Gastrocnemius medialis (tissue), 4 donors: ENCODE results near the gene PAX5. TPM values are rescaled to one million over a fixed set of nuclear protein-coding genes. Genes with fewer than 3 reads are reported as not detected.

ENCODE experiments used
- ATAC-seq, 2 donors: fragments of 150-250 bp; one replicate each; pipeline ENCODE4 v1.9.1; 2016
- DNase-seq, 2 donors: peaks; one replicate each; pipeline ENCODE4 v3.0.0-alpha.2; 2019
- H3K27ac ChIP-seq, 4 donors: fragments of 200-600 bp; sonication (generic); 1 replicate in 1 of 4; 2 replicates in 3 of 4; pipeline ENCODE4 v1.5.1; 2016 to 2018; ENCODE audit warnings: mild to moderate bottlenecking in 2 of 4, moderate library complexity in 1 of 4
- H3K27me3 ChIP-seq, 3 donors: fragments of 200-600 bp; sonication (generic) in 2 of 3; 1 replicate in 1 of 3; 2 replicates in 2 of 3; pipeline versions ENCODE4 v1.5.1 to v1.6.0; 2016 to 2019; ENCODE audit warnings: mild to moderate bottlenecking in 1 of 3, moderate library complexity in 1 of 3
- H3K36me3 ChIP-seq, 2 donors: fragments of 200-600 bp; sonication (generic) in 1 of 2; one replicate each; pipeline ENCODE4 v1.5.1; 2017 to 2018
- H3K4me1 ChIP-seq, 2 donors: fragments of 200-600 bp; sonication (generic) in 1 of 2; one replicate each; pipeline ENCODE4 v1.5.1; 2016 to 2017; ENCODE audit warnings: mild to moderate bottlenecking in 2 of 2
- H3K4me3 ChIP-seq, 4 donors: fragments of 200-600 bp; sonication (generic) in 3 of 4; 1 replicate in 1 of 4; 2 replicates in 3 of 4; pipeline ENCODE4 v1.5.1; 2016 to 2019; ENCODE audit warnings: mild to moderate bottlenecking in 2 of 4
- H3K9me3 ChIP-seq, 3 donors: fragments of 200-600 bp; sonication (generic) in 2 of 3; 1 replicate in 1 of 3; 2 replicates in 2 of 3; pipeline ENCODE4 v1.5.1; 2016 to 2019
- POLR2A ChIP-seq, 2 donors: fragments of 450-650 bp; IDR thresholded peaks; one replicate each; pipeline ENCODE4 v1.6.1; 2017; ENCODE audit warnings: antibody characterized with exemption in 2 of 2, mild to moderate bottlenecking in 2 of 2, moderate library complexity in 2 of 2
- in situ Hi-C, 4 donors: fragments of 200-750 bp; cut with MboI; loops; one replicate each; pipeline versions ENCODE4 v1.15.0 to v1.8.0; 2017; ENCODE audit warnings: low sequenced_read_pairs in 4 of 4
- intact Hi-C: fragments of 100-400 bp; cut with DNase I; formaldehyde crosslinking; loops from one replicate; pipeline ENCODE4 v1.15.1; 2023; ENCODE audit warnings: low total_unique reads
- total RNA-seq, 4 donors: library from RNA; depleted of rRNA; stranded (reverse); fragments of >200 nt; gene quantifications; one replicate each; pipeline versions ENCODE4 v1.1.0 to v1.2.3, GENCODE V29; 2016
- TF ChIP-seq, protein P1 (sequence below), 5 experiments: fragments of 450-650 bp in 3 of 5; fragments of 200-600 bp in 2 of 5; sonication (generic) in 2 of 5; IDR thresholded peaks in 4 of 5; conservative IDR thresholded peaks in 1 of 5; 1 replicate in 4 of 5; 2 replicates in 1 of 5; pipeline ENCODE4 v1.5.1; 2016 to 2019; ENCODE audit warnings: antibody characterized with exemption in 5 of 5, mild to moderate bottlenecking in 3 of 5, moderate library complexity in 3 of 5

Gene PAX5
- total RNA-seq, 4 donors from 2014 or later, result 0.19 TPM; not detected in 3

DNA sequence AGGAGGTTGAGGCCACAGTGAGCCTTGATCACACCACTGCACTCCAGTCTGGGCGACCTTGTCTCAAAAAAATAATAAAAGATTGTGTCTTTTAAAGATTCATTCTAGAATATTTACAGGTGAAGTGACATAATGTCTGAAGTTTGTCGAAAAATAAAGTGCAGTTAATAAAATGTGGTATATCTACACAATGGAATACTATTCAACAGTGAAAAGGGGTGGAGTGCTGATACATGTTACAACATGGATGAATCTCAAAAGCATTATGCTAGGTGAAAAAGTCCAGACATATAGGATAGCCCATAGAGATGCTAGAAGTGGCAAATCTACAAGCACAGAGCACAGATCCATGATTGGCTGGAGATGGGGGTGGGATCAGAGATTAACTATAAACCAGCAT lies 101.9 kb downstream of the PAX5 start:
- in situ Hi-C loops, result no loop called here
- TF ChIP-seq POLR2A (IDR thresholded peaks at IDR 0.05), result no peak
- TF ChIP-seq, protein P1, sequence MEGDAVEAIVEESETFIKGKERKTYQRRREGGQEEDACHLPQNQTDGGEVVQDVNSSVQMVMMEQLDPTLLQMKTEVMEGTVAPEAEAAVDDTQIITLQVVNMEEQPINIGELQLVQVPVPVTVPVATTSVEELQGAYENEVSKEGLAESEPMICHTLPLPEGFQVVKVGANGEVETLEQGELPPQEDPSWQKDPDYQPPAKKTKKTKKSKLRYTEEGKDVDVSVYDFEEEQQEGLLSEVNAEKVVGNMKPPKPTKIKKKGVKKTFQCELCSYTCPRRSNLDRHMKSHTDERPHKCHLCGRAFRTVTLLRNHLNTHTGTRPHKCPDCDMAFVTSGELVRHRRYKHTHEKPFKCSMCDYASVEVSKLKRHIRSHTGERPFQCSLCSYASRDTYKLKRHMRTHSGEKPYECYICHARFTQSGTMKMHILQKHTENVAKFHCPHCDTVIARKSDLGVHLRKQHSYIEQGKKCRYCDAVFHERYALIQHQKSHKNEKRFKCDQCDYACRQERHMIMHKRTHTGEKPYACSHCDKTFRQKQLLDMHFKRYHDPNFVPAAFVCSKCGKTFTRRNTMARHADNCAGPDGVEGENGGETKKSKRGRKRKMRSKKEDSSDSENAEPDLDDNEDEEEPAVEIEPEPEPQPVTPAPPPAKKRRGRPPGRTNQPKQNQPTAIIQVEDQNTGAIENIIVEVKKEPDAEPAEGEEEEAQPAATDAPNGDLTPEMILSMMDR (IDR thresholded peaks at IDR 0.05 in 4 of 5, conservative IDR thresholded peaks at IDR 0.05 in 1 of 5), result no peak
- DNase-seq, result no peak
- no peak overlapping the region for H3K4me3 ChIP-seq
- H3K9me3 ChIP-seq, result no peaks in the 10 kb centered on the region
- ATAC-seq, result no peak
- H3K27ac ChIP-seq, result no peak overlapping the region
- intact Hi-C loops, result no loop called here
- no peaks in the 10 kb centered on the region for H3K36me3 ChIP-seq
- no peaks in the 10 kb centered on the region for H3K4me1 ChIP-seq
- no peaks in the 10 kb centered on the region for H3K27me3 ChIP-seq

DNA sequence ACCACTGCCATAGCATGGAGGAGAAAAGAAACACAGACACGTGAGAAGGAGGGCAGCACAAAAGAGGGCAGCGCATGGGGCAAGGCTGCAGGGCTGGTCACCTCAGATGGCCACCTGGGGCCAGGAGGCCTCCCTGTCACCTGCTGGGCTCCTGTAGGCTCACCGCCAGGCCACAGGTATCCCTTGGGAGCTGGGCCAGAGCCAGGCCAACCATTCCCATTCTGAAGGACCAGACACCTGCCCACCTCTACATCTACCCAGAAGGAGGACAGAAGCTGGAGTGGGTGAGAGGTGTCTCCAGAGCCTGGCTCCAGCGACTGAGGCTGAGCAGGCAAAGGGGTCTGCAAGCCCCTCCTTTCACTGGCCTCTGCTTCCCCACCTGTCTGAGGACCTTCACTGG lies 103.1 kb downstream of the PAX5 start:
- no peaks in the 10 kb centered on the region for H3K4me1 ChIP-seq
- no peak overlapping the region for H3K4me3 ChIP-seq
- ATAC-seq, result no peak
- no peak for DNase-seq
- no peaks in the 10 kb centered on the region for H3K9me3 ChIP-seq
- no peak for TF ChIP-seq POLR2A (IDR thresholded peaks at IDR 0.05)
- in situ Hi-C loops (no loop called here), intact Hi-C loops (no loop called here)
- no peaks in the 10 kb centered on the region for H3K27me3 ChIP-seq
- no peak overlapping the region for H3K27ac ChIP-seq
- no peaks in the 10 kb centered on the region for H3K36me3 ChIP-seq

GRCh38 chr9:36929350-36929675 lies 104.8 kb downstream of the PAX5 start:
- in situ Hi-C loops, result no loop called here
- DNase-seq (no peak), ATAC-seq (no peak)

DNA sequence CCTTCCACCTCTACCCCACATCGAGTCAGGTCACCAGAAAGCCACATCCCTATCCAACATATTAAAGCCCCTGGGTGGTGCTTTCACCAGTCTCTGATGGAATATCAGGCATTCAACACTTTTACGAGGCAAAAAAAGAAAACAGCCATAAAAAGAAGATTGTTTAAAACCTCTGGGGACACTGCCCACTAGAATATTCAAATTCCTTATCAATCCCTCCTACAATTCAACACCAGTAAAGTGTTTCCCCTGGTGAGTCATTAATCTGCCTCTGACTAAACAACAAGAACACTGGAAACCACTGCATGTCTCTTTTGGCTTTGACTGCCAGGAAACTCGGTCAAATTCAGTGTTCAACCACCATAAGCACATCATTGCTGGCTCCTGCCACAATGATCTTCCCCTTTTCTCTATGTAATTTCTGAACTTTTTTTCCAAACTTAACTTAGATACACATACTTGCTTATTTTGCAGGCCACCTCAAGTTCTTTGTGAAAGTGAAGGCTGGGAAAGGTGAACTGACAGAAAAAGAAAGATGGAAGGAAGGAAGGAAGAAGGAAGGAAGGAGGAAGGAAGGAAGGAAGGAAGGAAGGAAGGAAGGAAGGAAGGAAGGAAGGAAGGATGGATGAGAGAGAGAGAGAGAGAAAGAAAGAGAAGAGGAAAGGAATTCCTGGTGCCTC lies 105.3 kb downstream of the PAX5 start:
- TF ChIP-seq, protein P1 (IDR thresholded peaks at IDR 0.05 in 4 of 5, conservative IDR thresholded peaks at IDR 0.05 in 1 of 5), result no peak
- no peak for TF ChIP-seq POLR2A (IDR thresholded peaks at IDR 0.05)
- Histone ChIP-seq H3K36me3 (no peaks in the 10 kb centered on the region), H3K27ac (no peak overlapping the region), H3K9me3 (no peaks in the 10 kb centered on the region), H3K27me3 (no peaks in the 10 kb centered on the region), H3K4me3 (no peak overlapping the region), H3K4me1 (no peaks in the 10 kb centered on the region)
- DNase-seq (no peak), ATAC-seq (no peak)
- in situ Hi-C loops, result no loop called here
- intact Hi-C loops, result no loop called here

More at GRCh38 chr9:36929350-36929675, 104.8 kb downstream of the PAX5 start:
- Histone ChIP-seq H3K4me3 (no peak overlapping the region), H3K27ac (no peak overlapping the region), H3K36me3 (no peaks in the 10 kb centered on the region), H3K27me3 (no peaks in the 10 kb centered on the region), H3K9me3 (no peaks in the 10 kb centered on the region), H3K4me1 (no peaks in the 10 kb centered on the region)
- intact Hi-C loops, result no loop called here
- TF ChIP-seq, protein P1 (IDR thresholded peaks at IDR 0.05 in 4 of 5, conservative IDR thresholded peaks at IDR 0.05 in 1 of 5), result no peak
- TF ChIP-seq POLR2A (IDR thresholded peaks at IDR 0.05), result no peak

- TF ChIP-seq, protein P1 (IDR thresholded peaks at IDR 0.05 in 4 of 5, conservative IDR thresholded peaks at IDR 0.05 in 1 of 5), result no peak
- TF ChIP-seq POLR2A (IDR thresholded peaks at IDR 0.05), result no peak
- no peaks in the 10 kb centered on the region for H3K9me3 ChIP-seq
- H3K4me1 ChIP-seq, result no peaks in the 10 kb centered on the region
- H3K4me3 ChIP-seq, result no peak overlapping the region
- no peak for ATAC-seq
- DNase-seq, result no peak
- in situ Hi-C loops (no loop called here), intact Hi-C loops (no loop called here)
- no peaks in the 10 kb centered on the region for H3K27me3 ChIP-seq
- no peaks in the 10 kb centered on the region for H3K36me3 ChIP-seq
- no peak overlapping the region for H3K27ac ChIP-seq
Measured at GRCh38 chr9:36928210-36928609, 105.9 kb downstream of the PAX5 start.
